OCI-LY3 (cell line): ENCODE results near the gene CFAP77.

Experiments used
- EZH2phosphoT487 ChIP-seq: fragments of 200-600 bp; shearing (Covaris generic); IDR thresholded peaks from 2 replicates; pipeline ENCODE4 v1.6.1; 2018; ENCODE audit warnings: antibody characterized with exemption, mixed run types, low read depth
- TF ChIP-seq, protein P1 (sequence below): fragments of 200-600, 300-600 bp; sonication (generic); IDR thresholded peaks from 2 replicates; pipeline ENCODE4 v1.5.1; 2014; ENCODE audit warnings: antibody characterized with exemption, low read length, low read depth

GRCh38 chr9:132504488-132504887, 94.5 kb downstream of the CFAP77 start:
- TF ChIP-seq, protein P1, sequence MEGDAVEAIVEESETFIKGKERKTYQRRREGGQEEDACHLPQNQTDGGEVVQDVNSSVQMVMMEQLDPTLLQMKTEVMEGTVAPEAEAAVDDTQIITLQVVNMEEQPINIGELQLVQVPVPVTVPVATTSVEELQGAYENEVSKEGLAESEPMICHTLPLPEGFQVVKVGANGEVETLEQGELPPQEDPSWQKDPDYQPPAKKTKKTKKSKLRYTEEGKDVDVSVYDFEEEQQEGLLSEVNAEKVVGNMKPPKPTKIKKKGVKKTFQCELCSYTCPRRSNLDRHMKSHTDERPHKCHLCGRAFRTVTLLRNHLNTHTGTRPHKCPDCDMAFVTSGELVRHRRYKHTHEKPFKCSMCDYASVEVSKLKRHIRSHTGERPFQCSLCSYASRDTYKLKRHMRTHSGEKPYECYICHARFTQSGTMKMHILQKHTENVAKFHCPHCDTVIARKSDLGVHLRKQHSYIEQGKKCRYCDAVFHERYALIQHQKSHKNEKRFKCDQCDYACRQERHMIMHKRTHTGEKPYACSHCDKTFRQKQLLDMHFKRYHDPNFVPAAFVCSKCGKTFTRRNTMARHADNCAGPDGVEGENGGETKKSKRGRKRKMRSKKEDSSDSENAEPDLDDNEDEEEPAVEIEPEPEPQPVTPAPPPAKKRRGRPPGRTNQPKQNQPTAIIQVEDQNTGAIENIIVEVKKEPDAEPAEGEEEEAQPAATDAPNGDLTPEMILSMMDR = no peak
- TF ChIP-seq EZH2phosphoT487 = no peak
